ENCODE measurements around the gene HENMT1.

HENMT1 gene

GRCh38 chr1:108665067-108665466 is 4.2 kb upstream of the HENMT1 start:
- H3K9me3 ChIP-seq (ENCODE audit: control insufficient read depth, low read length) = no peaks in the 10 kb centered on the region
- peaks cover 8% of the 10 kb centered on the region for H3K4me1 ChIP-seq (ENCODE audit: control insufficient read depth, insufficient read depth, low read depth, low read length)
- no peak overlapping the region for H4K8ac ChIP-seq (ENCODE audit: low read length)
- H2BK120ac ChIP-seq (ENCODE audit: low read depth, low read length) = no peak overlapping the region
- no peaks in the 10 kb centered on the region for H3K36me3 ChIP-seq (ENCODE audit: control insufficient read depth in 1 of 2, insufficient read depth in 2 of 2, low read depth in 1 of 2, low read length in 2 of 2)
- H3K4ac ChIP-seq (ENCODE audit: low read depth in 1 of 2, low read length in 2 of 2) = no peak overlapping the region
- DNase-seq = no peak
- no peak overlapping the region for H2BK15ac ChIP-seq (ENCODE audit: low read depth, poor library complexity, severe bottlenecking)
- no peak overlapping the region for H3K23ac ChIP-seq (ENCODE audit: low read length in 2 of 2)
- H3K4me2 ChIP-seq (ENCODE audit: low read length, poor library complexity, severe bottlenecking) = no peak overlapping the region
- H3K27ac ChIP-seq (ENCODE audit: low read length, poor library complexity, severe bottlenecking) = no peak overlapping the region
- H3K4me3 ChIP-seq (ENCODE audit: insufficient read depth in 1 of 2, low read depth in 1 of 2, low read length in 2 of 2) = no peak overlapping the region
- no peak overlapping the region for H2BK12ac ChIP-seq (ENCODE audit: low read length in 2 of 2)
- H3K18ac ChIP-seq (ENCODE audit: low read depth in 1 of 2, low read length in 2 of 2) = no peak overlapping the region
- H3K14ac ChIP-seq (ENCODE audit: low read length in 2 of 2) = no peak overlapping the region
- H2BK5ac ChIP-seq (ENCODE audit: low read depth, low read length, poor library complexity, severe bottlenecking) = no peak overlapping the region
- WGBS = no CpG with 5 or more reads among the region's 2 CpGs
- no peaks in the 10 kb centered on the region for H3K79me1 ChIP-seq (replicated peaks; ENCODE audit: low read length, poor library complexity, severe bottlenecking)
- no peaks in the 10 kb centered on the region for H3K27me3 ChIP-seq (ENCODE audit: control insufficient read depth in 1 of 2, insufficient read depth in 1 of 2, low read length in 2 of 2)
- no peak overlapping the region for H2AK5ac ChIP-seq (ENCODE audit: low read length, severe bottlenecking)
- no peak overlapping the region for H4K91ac ChIP-seq (ENCODE audit: low read length)
- H3K9ac ChIP-seq (ENCODE audit: low read length) = peak overlapping the region; percentile 16
- no peak overlapping the region for H2AFZ ChIP-seq (ENCODE audit: low read depth, low read length)

GRCh38 chr1:108664481-108664880 is 3.6 kb upstream of the HENMT1 start:
- peak overlapping the region; percentile 16 for H3K9ac ChIP-seq (ENCODE audit: low read length)
- H3K14ac ChIP-seq (ENCODE audit: low read length in 2 of 2) = no peak overlapping the region
- H4K8ac ChIP-seq (ENCODE audit: low read length) = no peak overlapping the region
- H3K23ac ChIP-seq (ENCODE audit: low read length in 2 of 2) = no peak overlapping the region
- peaks cover 8% of the 10 kb centered on the region for H3K4me1 ChIP-seq (ENCODE audit: control insufficient read depth, insufficient read depth, low read depth, low read length)
- H2BK12ac ChIP-seq (ENCODE audit: low read length in 2 of 2) = no peak overlapping the region
- no peak overlapping the region for H2AK5ac ChIP-seq (ENCODE audit: low read length, severe bottlenecking)
- H3K18ac ChIP-seq (ENCODE audit: low read depth in 1 of 2, low read length in 2 of 2) = no peak overlapping the region
- H2BK15ac ChIP-seq (ENCODE audit: low read depth, poor library complexity, severe bottlenecking) = no peak overlapping the region
- no peak overlapping the region for H3K4me2 ChIP-seq (ENCODE audit: low read length, poor library complexity, severe bottlenecking)
- H4K91ac ChIP-seq (ENCODE audit: low read length) = no peak overlapping the region
- DNase-seq = no peak
- H2BK120ac ChIP-seq (ENCODE audit: low read depth, low read length) = no peak overlapping the region
- no peak overlapping the region for H3K4me3 ChIP-seq (ENCODE audit: insufficient read depth in 1 of 2, low read depth in 1 of 2, low read length in 2 of 2)
- WGBS = 95% methylated on average over 5 of the region's 6 CpGs
- no peak overlapping the region for H3K4ac ChIP-seq (ENCODE audit: low read depth in 1 of 2, low read length in 2 of 2)
- no peak overlapping the region for H2BK5ac ChIP-seq (ENCODE audit: low read depth, low read length, poor library complexity, severe bottlenecking)
- H3K27me3 ChIP-seq (ENCODE audit: control insufficient read depth in 1 of 2, insufficient read depth in 1 of 2, low read length in 2 of 2) = no peaks in the 10 kb centered on the region
- H3K9me3 ChIP-seq (ENCODE audit: control insufficient read depth, low read length) = no peaks in the 10 kb centered on the region
- no peak overlapping the region for H2AFZ ChIP-seq (ENCODE audit: low read depth, low read length)
- no peaks in the 10 kb centered on the region for H3K36me3 ChIP-seq (ENCODE audit: control insufficient read depth in 1 of 2, insufficient read depth in 2 of 2, low read depth in 1 of 2, low read length in 2 of 2)
- H3K27ac ChIP-seq (ENCODE audit: low read length, poor library complexity, severe bottlenecking) = no peak overlapping the region
- no peaks in the 10 kb centered on the region for H3K79me1 ChIP-seq (replicated peaks; ENCODE audit: low read length, poor library complexity, severe bottlenecking)

- no peak overlapping the region for H2BK120ac ChIP-seq (ENCODE audit: low read depth, low read length)
- no peak for DNase-seq
- H2BK15ac ChIP-seq (ENCODE audit: low read depth, poor library complexity, severe bottlenecking) = no peak overlapping the region
- no peak overlapping the region for H2AFZ ChIP-seq (ENCODE audit: low read depth, low read length)
- no peak overlapping the region for H3K4ac ChIP-seq (ENCODE audit: low read depth in 1 of 2, low read length in 2 of 2)
- H3K4me1 ChIP-seq (ENCODE audit: control insufficient read depth, insufficient read depth, low read depth, low read length) = peaks cover 8% of the 10 kb centered on the region
- H3K36me3 ChIP-seq (ENCODE audit: control insufficient read depth in 1 of 2, insufficient read depth in 2 of 2, low read depth in 1 of 2, low read length in 2 of 2) = no peaks in the 10 kb centered on the region
- H3K27ac ChIP-seq (ENCODE audit: low read length, poor library complexity, severe bottlenecking) = no peak overlapping the region
- H2BK5ac ChIP-seq (ENCODE audit: low read depth, low read length, poor library complexity, severe bottlenecking) = no peak overlapping the region
- no peak overlapping the region for H3K9ac ChIP-seq (ENCODE audit: low read length)
- H3K4me2 ChIP-seq (ENCODE audit: low read length, poor library complexity, severe bottlenecking) = no peak overlapping the region
- H4K8ac ChIP-seq (ENCODE audit: low read length) = no peak overlapping the region
- no peak overlapping the region for H4K91ac ChIP-seq (ENCODE audit: low read length)
- H2AK5ac ChIP-seq (ENCODE audit: low read length, severe bottlenecking) = no peak overlapping the region
- H3K14ac ChIP-seq (ENCODE audit: low read length in 2 of 2) = no peak overlapping the region
- H3K9me3 ChIP-seq (ENCODE audit: control insufficient read depth, low read length) = no peaks in the 10 kb centered on the region
- no peaks in the 10 kb centered on the region for H3K79me1 ChIP-seq (replicated peaks; ENCODE audit: low read length, poor library complexity, severe bottlenecking)
- H2BK12ac ChIP-seq (ENCODE audit: low read length in 2 of 2) = no peak overlapping the region
- H3K4me3 ChIP-seq (ENCODE audit: insufficient read depth in 1 of 2, low read depth in 1 of 2, low read length in 2 of 2) = no peak overlapping the region
- 100% methylated on average over 1 of the region's 2 CpGs for WGBS
- H3K27me3 ChIP-seq (ENCODE audit: control insufficient read depth in 1 of 2, insufficient read depth in 1 of 2, low read length in 2 of 2) = no peaks in the 10 kb centered on the region
- no peak overlapping the region for H3K18ac ChIP-seq (ENCODE audit: low read depth in 1 of 2, low read length in 2 of 2)
- H3K23ac ChIP-seq (ENCODE audit: low read length in 2 of 2) = no peak overlapping the region
These were observed 2.2 kb upstream of the HENMT1 start for GRCh38 chr1:108663074-108663473.

GRCh38 chr1:108657356-108658080 is 3.4 kb downstream of the HENMT1 start:
- Histone ChIP-seq H2AFZ (ENCODE audit: low read depth, low read length) (no peak overlapping the region), H3K9me3 (ENCODE audit: control insufficient read depth, low read length) (no peaks in the 10 kb centered on the region), H3K4ac (ENCODE audit: low read depth in 1 of 2, low read length in 2 of 2) (no peak overlapping the region), H2BK15ac (ENCODE audit: low read depth, poor library complexity, severe bottlenecking) (no peak overlapping the region), H3K18ac (ENCODE audit: low read depth in 1 of 2, low read length in 2 of 2) (no peak overlapping the region), H3K79me1 (replicated peaks; ENCODE audit: low read length, poor library complexity, severe bottlenecking) (no peaks in the 10 kb centered on the region), H2BK120ac (ENCODE audit: low read depth, low read length) (no peak overlapping the region), H2BK5ac (ENCODE audit: low read depth, low read length, poor library complexity, severe bottlenecking) (no peak overlapping the region), H2BK12ac (ENCODE audit: low read length in 2 of 2) (no peak overlapping the region), H3K27me3 (ENCODE audit: control insufficient read depth in 1 of 2, insufficient read depth in 1 of 2, low read length in 2 of 2) (no peaks in the 10 kb centered on the region), H2AK5ac (ENCODE audit: low read length, severe bottlenecking) (no peak overlapping the region), H4K91ac (ENCODE audit: low read length) (no peak overlapping the region), H3K4me1 (ENCODE audit: control insufficient read depth, insufficient read depth, low read depth, low read length) (peaks cover 8% of the 10 kb centered on the region), H3K27ac (ENCODE audit: low read length, poor library complexity, severe bottlenecking) (no peak overlapping the region), H3K4me2 (ENCODE audit: low read length, poor library complexity, severe bottlenecking) (no peak overlapping the region), H3K23ac (ENCODE audit: low read length in 2 of 2) (no peak overlapping the region), H3K9ac (ENCODE audit: low read length) (no peak overlapping the region), H4K8ac (ENCODE audit: low read length) (no peak overlapping the region), H3K4me3 (ENCODE audit: insufficient read depth in 1 of 2, low read depth in 1 of 2, low read length in 2 of 2) (no peak overlapping the region), H3K36me3 (ENCODE audit: control insufficient read depth in 1 of 2, insufficient read depth in 2 of 2, low read depth in 1 of 2, low read length in 2 of 2) (no peaks in the 10 kb centered on the region), H3K14ac (ENCODE audit: low read length in 2 of 2) (no peak overlapping the region)
- WGBS = 100% methylated on average over 4 of the region's 5 CpGs
- DNase-seq = no peak
